ENCODE data around the gene TCFL5. TPM values are rescaled to one million over a fixed set of nuclear protein-coding genes. Genes with fewer than 3 reads are reported as not detected.

The TCFL5 gene
- total and polyA plus RNA-seq, 2 donors (not counting 3 experiments of a cell fraction or from before 2014, with no cell fraction given), result 4.4 to 11.1 TPM

GRCh38 chr20:62812181-62812906, 49.3 kb downstream of the TCFL5 start:
- FAIRE-seq (no peak), DNase-seq (ENCODE audit: low read depth, low spot score) (no peak)
- H2AFZ ChIP-seq (ENCODE audit: low read depth, low read length), result no peak overlapping the region
- CTCF ChIA-PET, result no interaction called here
- peaks cover 4% of the 10 kb centered on the region for H3K79me2 ChIP-seq (ENCODE audit: control insufficient read depth, insufficient read depth, low read length)
- dilution Hi-C loops (cut with MboI; ENCODE audit: extremely low pct_ligation_motif_present, low sequenced_read_pairs), result no loop called here
- no peaks in the 10 kb centered on the region for H3K9me1 ChIP-seq (replicated peaks; ENCODE audit: control insufficient read depth, extremely low read depth, insufficient read depth, low read length)
- intact Hi-C loops (cut with micrococcal nuclease), result no loop called here
- POLR2A ChIA-PET, result no interaction called here
- H3K27ac ChIP-seq (ENCODE audit: insufficient read depth, low read depth, low read length), result no peak overlapping the region
- H3K9me3 ChIP-seq (replicated peaks; ENCODE audit: control insufficient read depth, insufficient read depth, low read length), result no peaks in the 10 kb centered on the region
- peaks cover 12 to 24% of the 10 kb centered on the region in 2 experiments for H3K27me3 ChIP-seq (ENCODE audit: control insufficient read depth in 2 of 2, insufficient read depth in 2 of 2, low read length in 2 of 2)
- no peak overlapping the region for H3K4me2 ChIP-seq (ENCODE audit: insufficient read depth, low read length)
- no peak overlapping the region for H3K9ac ChIP-seq (replicated peaks; ENCODE audit: extremely low read depth, insufficient read depth, low read length)
- BruUV-seq (replicated peaks), result no TSS peak
- H3K4me3 ChIP-seq (replicated peaks in 1 of 3; ENCODE audit: insufficient read depth in 1 of 3, low read depth in 1 of 3, low read length in 3 of 3), result no peak overlapping the region
- H4K20me1 ChIP-seq (replicated peaks; ENCODE audit: control insufficient read depth, extremely low read depth, insufficient read depth, low read length), result no peaks in the 10 kb centered on the region
- TF ChIP-seq CTCF (IDR thresholded peaks at IDR 0.05; ENCODE audit: extremely low read depth in 1 of 2, insufficient read depth in 1 of 2, low read depth in 1 of 2, low read length in 2 of 2), result no peak
- no peak for TF ChIP-seq FOS (IDR thresholded peaks at IDR 0.05; ENCODE audit: borderline replicate concordance, insufficient read depth, low read length)
- TF ChIP-seq GATA2 (IDR thresholded peaks at IDR 0.05; ENCODE audit: insufficient read depth, insufficient read length, low read depth, low read length), result no peak
- TF ChIP-seq JUN (IDR thresholded peaks at IDR 0.05; ENCODE audit: borderline replicate concordance, insufficient read depth, insufficient read length, low read depth), result no peak
- TF ChIP-seq POLR2AphosphoS5 (IDR thresholded peaks at IDR 0.05; ENCODE audit: insufficient read depth, low read depth, low read length), result no peak
- no peak for TF ChIP-seq EZH2 (IDR thresholded peaks at IDR 0.05; ENCODE audit: borderline replicate concordance, low read depth, low read length, severe bottlenecking)
- no peak for TF ChIP-seq POLR2A (IDR thresholded peaks at IDR 0.05; ENCODE audit: low read depth, low read length)
- TF ChIP-seq MAX (IDR thresholded peaks at IDR 0.05; ENCODE audit: insufficient read depth, insufficient read length), result no peak
- TF ChIP-seq MYC (IDR thresholded peaks at IDR 0.05; ENCODE audit: low read depth, low read length), result no peak
- peaks cover 9 to 35% of the 10 kb centered on the region in 2 experiments for H3K36me3 ChIP-seq (ENCODE audit: control insufficient read depth in 2 of 2, extremely low read depth in 1 of 2, insufficient read depth in 2 of 2, low read length in 2 of 2)
- peaks cover 4% of the 10 kb centered on the region for H3K4me1 ChIP-seq (ENCODE audit: control insufficient read depth, extremely low read depth, insufficient read depth, low read length)

All from endothelial cell of umbilical vein (primary cell).